ENCODE measurements around the gene EIF2S3. TPM values are rescaled to one million over a fixed set of nuclear protein-coding genes. Genes with fewer than 3 reads are reported as not detected.

Gene EIF2S3
- total RNA-seq, 1 donor from 2014 or later, result 315 TPM

- no peak for FAIRE-seq
- no peak for DNase-seq (ENCODE audit: low read depth)
- H3K27me3 ChIP-seq (ENCODE audit: control insufficient read depth, insufficient read depth, low read length), result no peaks in the 10 kb centered on the region
These were observed 43.0 kb downstream of the EIF2S3 start for GRCh38 chrX:24097741-24098260.

DNA sequence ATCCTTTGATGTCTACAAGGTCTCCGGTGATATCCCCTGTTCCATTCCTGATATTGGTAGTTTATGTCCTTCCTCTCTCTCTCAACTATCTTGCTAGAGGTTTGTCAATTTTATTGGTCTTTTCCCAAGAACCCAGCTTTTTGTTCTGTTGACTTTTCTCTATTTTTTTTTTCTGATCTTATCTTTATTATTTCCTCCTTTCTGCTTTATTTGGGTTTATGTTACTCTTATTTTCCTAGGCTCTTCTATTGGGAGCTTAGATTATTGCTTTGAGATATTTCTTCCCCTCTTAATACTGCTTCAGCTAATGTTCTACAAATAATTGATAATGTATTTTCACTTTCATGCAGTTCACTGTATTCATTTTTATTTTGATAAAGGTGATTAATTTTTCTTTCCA is 44.2 kb downstream of the EIF2S3 start:
- Histone ChIP-seq H3K4me3 (ENCODE audit: low read depth, low read length) (no peak overlapping the region), H3K27me3 (ENCODE audit: control insufficient read depth, insufficient read depth, low read length) (no peaks in the 10 kb centered on the region), H3K36me3 (ENCODE audit: control insufficient read depth, insufficient read depth, low read length) (no peaks in the 10 kb centered on the region)
- TF ChIP-seq CTCF (IDR thresholded peaks at IDR 0.05; ENCODE audit: insufficient read depth, low read length, severe bottlenecking), result no peak
- DNase-seq (ENCODE audit: low read depth), result no peak
- no peak for FAIRE-seq

More at GRCh38 chrX:24097741-24098260, 43.0 kb downstream of the EIF2S3 start:
- H3K36me3 ChIP-seq (ENCODE audit: control insufficient read depth, insufficient read depth, low read length), result no peaks in the 10 kb centered on the region
- no peak overlapping the region for H3K4me3 ChIP-seq (ENCODE audit: low read depth, low read length)
- no peak for TF ChIP-seq CTCF (IDR thresholded peaks at IDR 0.05; ENCODE audit: insufficient read depth, low read length, severe bottlenecking)

DNA sequence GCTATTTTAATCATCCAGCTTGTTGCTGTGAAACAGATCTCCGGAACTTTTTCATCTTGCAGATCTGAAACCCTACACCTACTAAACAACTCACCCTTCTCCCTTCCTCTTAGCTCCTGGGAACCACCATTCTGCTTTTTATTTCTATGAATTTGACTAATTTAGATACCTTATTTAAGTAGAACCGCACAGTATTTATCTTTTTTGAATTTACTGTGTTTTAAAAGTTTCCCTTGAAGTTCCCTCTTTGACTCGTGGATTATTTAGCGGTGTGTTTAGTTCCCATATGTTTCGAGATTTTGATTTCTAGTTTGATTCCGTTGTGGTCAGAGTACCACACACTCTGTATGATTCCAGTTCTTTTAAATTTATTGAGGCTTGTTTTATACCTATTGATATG is 44.6 kb downstream of the EIF2S3 start:
- Histone ChIP-seq H3K4me3 (ENCODE audit: low read depth, low read length) (no peak overlapping the region), H3K36me3 (ENCODE audit: control insufficient read depth, insufficient read depth, low read length) (no peaks in the 10 kb centered on the region), H3K27me3 (ENCODE audit: control insufficient read depth, insufficient read depth, low read length) (no peaks in the 10 kb centered on the region)
- DNase-seq (ENCODE audit: low read depth), result no peak
- no peak for TF ChIP-seq CTCF (IDR thresholded peaks at IDR 0.05; ENCODE audit: insufficient read depth, low read length, severe bottlenecking)
- FAIRE-seq, result no peak

GRCh38 chrX:24100713-24101112 is 46.0 kb downstream of the EIF2S3 start:
- Histone ChIP-seq H3K36me3 (ENCODE audit: control insufficient read depth, insufficient read depth, low read length) (no peaks in the 10 kb centered on the region), H3K4me3 (ENCODE audit: low read depth, low read length) (no peak overlapping the region), H3K27me3 (ENCODE audit: control insufficient read depth, insufficient read depth, low read length) (no peaks in the 10 kb centered on the region)
- no peak for DNase-seq (ENCODE audit: low read depth)
- no peak for TF ChIP-seq CTCF (IDR thresholded peaks at IDR 0.05; ENCODE audit: insufficient read depth, low read length, severe bottlenecking)
- FAIRE-seq, result no peak

GRCh38 chrX:24110069-24110468 is 55.3 kb downstream of the EIF2S3 start:
- TF ChIP-seq CTCF (IDR thresholded peaks at IDR 0.05; ENCODE audit: insufficient read depth, low read length, severe bottlenecking), result no peak
- FAIRE-seq, result no peak
- Histone ChIP-seq H3K27me3 (ENCODE audit: control insufficient read depth, insufficient read depth, low read length) (no peaks in the 10 kb centered on the region), H3K4me3 (ENCODE audit: low read depth, low read length) (no peak overlapping the region), H3K36me3 (ENCODE audit: control insufficient read depth, insufficient read depth, low read length) (no peaks in the 10 kb centered on the region)
- DNase-seq (ENCODE audit: low read depth), result no peak

DNA sequence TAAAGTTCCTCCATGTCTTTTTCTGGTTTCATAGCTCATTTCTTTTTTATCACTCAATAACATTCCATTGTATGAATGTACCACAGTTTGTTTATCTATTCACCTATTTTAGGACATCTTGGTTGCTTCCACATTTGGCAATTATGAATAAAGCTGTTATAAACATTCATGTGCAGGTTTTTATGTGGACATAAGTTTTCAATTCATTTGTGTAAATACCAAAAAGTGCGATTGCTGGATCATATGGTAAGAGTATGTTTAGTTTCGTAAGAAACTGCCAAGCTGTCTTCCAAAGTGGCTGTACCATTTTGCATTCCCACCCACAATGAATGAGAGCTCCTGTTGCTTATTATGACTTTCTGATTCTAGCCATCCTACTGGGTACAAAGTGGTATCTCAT is 58.4 kb downstream of the EIF2S3 start:
- no peaks in the 10 kb centered on the region for H3K36me3 ChIP-seq (ENCODE audit: control insufficient read depth, insufficient read depth, low read length)
- H3K4me3 ChIP-seq (ENCODE audit: low read depth, low read length), result no peak overlapping the region
- DNase-seq (ENCODE audit: low read depth), result no peak
- no peaks in the 10 kb centered on the region for H3K27me3 ChIP-seq (ENCODE audit: control insufficient read depth, insufficient read depth, low read length)
- no peak for TF ChIP-seq CTCF (IDR thresholded peaks at IDR 0.05; ENCODE audit: insufficient read depth, low read length, severe bottlenecking)
- FAIRE-seq, result no peak

All from bronchial epithelial cell (primary cell).